SK-N-MC (cell line): ENCODE results near the gene RHEB.

Source experiments
- EZH2 ChIP-seq: fragments of 200-600 bp; sonication (generic); IDR thresholded peaks from one replicate; pipeline ENCODE4 v1.6.1; 2017; ENCODE audit warnings: antibody characterized with exemption
- FOXP2 ChIP-seq: optimal IDR thresholded peaks from 2 replicates; pipeline ENCODE3; 2011; ENCODE audit warnings: mild to moderate bottlenecking, moderate library complexity; ENCODE audit not compliant: insufficient read depth; ENCODE audit errors: extremely low read length, control extremely low read depth
- POLR2AphosphoS5 ChIP-seq: IDR thresholded peaks from 2 replicates; pipeline ENCODE4 v1.6.1; 2012; ENCODE audit warnings: mild to moderate bottlenecking, low read depth, low read length, borderline replicate concordance

DNA sequence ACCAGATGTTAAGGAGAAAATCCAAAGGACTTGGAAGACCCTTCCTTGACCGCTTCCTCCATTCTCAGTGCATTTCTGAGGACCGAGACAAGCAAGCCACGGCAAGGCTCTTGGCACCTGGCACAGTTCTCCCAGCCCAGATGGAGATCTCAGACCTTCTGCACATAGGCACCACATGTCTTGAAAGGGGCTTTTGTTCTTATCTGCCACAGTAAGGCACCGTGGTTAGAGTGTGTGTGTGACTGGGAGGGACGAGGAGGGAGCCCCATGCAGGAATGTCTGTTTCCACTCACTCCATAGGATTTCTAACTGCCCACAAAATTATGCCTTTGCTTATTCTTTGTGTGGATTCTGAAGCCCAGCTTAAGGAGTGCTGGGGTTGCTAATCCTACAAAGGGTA is 99.6 kb downstream of the RHEB start:
- TF ChIP-seq POLR2AphosphoS5: no peak
- TF ChIP-seq EZH2: no peak
- no peak for TF ChIP-seq FOXP2
